ENCODE data around the gene CLC.

CLC gene

GRCh38 chr19:39754971-39755370 lies 17.1 kb upstream of the CLC start:
- H3K9me3 ChIP-seq (ENCODE audit: insufficient read depth, low read length), result no peaks in the 10 kb centered on the region
- H3K4me3 ChIP-seq (ENCODE audit: low read length), result no peak overlapping the region
- H3K36me3 ChIP-seq (replicated peaks; ENCODE audit: low read depth, low read length), result no peaks in the 10 kb centered on the region
- H3K4me1 ChIP-seq (ENCODE audit: low read length), result no peaks in the 10 kb centered on the region
- no peak overlapping the region for H2AFZ ChIP-seq (ENCODE audit: low read depth, low read length)
- no peak overlapping the region for H3K9ac ChIP-seq (ENCODE audit: low read length)
- no peaks in the 10 kb centered on the region; the same call in 1 of the 2 replicates for H4K20me1 ChIP-seq (ENCODE audit: insufficient read depth, low read length)
- H3K4me2 ChIP-seq (ENCODE audit: low read length), result no peak overlapping the region
- TF ChIP-seq EZH2phosphoT487 (IDR thresholded peaks at IDR 0.05; ENCODE audit: low read depth) (no peak), CTCF (IDR thresholded peaks at IDR 0.05; ENCODE audit: low read depth, low read length) (no peak)
- no peaks in the 10 kb centered on the region for H3K79me2 ChIP-seq (ENCODE audit: low read length)
- peaks cover 84% of the 10 kb centered on the region for H3K27me3 ChIP-seq (ENCODE audit: low read depth, low read length)
- H3K27ac ChIP-seq (ENCODE audit: low read length), result no peak overlapping the region

GRCh38 chr19:39754544-39754943 lies 16.7 kb upstream of the CLC start:
- Histone ChIP-seq H3K36me3 (replicated peaks; ENCODE audit: low read depth, low read length) (no peaks in the 10 kb centered on the region), H3K79me2 (ENCODE audit: low read length) (no peaks in the 10 kb centered on the region), H3K27me3 (ENCODE audit: low read depth, low read length) (peaks cover 80% of the 10 kb centered on the region), H3K9ac (ENCODE audit: low read length) (no peak overlapping the region), H3K4me2 (ENCODE audit: low read length) (no peak overlapping the region), H3K9me3 (ENCODE audit: insufficient read depth, low read length) (no peaks in the 10 kb centered on the region), H3K27ac (ENCODE audit: low read length) (no peak overlapping the region), H4K20me1 (ENCODE audit: insufficient read depth, low read length) (no peaks in the 10 kb centered on the region; the same call in 1 of the 2 replicates), H3K4me3 (ENCODE audit: low read length) (no peak overlapping the region), H3K4me1 (ENCODE audit: low read length) (no peaks in the 10 kb centered on the region), H2AFZ (ENCODE audit: low read depth, low read length) (no peak overlapping the region)
- TF ChIP-seq CTCF (IDR thresholded peaks at IDR 0.05; ENCODE audit: low read depth, low read length) (no peak), EZH2phosphoT487 (IDR thresholded peaks at IDR 0.05; ENCODE audit: low read depth) (no peak)

GRCh38 chr19:39752795-39753194 lies 15.0 kb upstream of the CLC start:
- Histone ChIP-seq H3K9ac (ENCODE audit: low read length) (no peak overlapping the region), H3K4me1 (ENCODE audit: low read length) (no peaks in the 10 kb centered on the region), H3K9me3 (ENCODE audit: insufficient read depth, low read length) (no peaks in the 10 kb centered on the region), H3K27ac (ENCODE audit: low read length) (no peak overlapping the region), H2AFZ (ENCODE audit: low read depth, low read length) (no peak overlapping the region), H3K79me2 (ENCODE audit: low read length) (no peaks in the 10 kb centered on the region), H3K27me3 (ENCODE audit: low read depth, low read length) (peaks cover 64% of the 10 kb centered on the region), H3K36me3 (replicated peaks; ENCODE audit: low read depth, low read length) (no peaks in the 10 kb centered on the region), H3K4me2 (ENCODE audit: low read length) (no peak overlapping the region), H4K20me1 (ENCODE audit: insufficient read depth, low read length) (no peaks in the 10 kb centered on the region), H3K4me3 (ENCODE audit: low read length) (no peak overlapping the region)
- TF ChIP-seq EZH2phosphoT487 (IDR thresholded peaks at IDR 0.05; ENCODE audit: low read depth) (no peak), CTCF (IDR thresholded peaks at IDR 0.05; ENCODE audit: low read depth, low read length) (no peak)

GRCh38 chr19:39752390-39752789 lies 14.6 kb upstream of the CLC start:
- no peaks in the 10 kb centered on the region for H4K20me1 ChIP-seq (ENCODE audit: insufficient read depth, low read length)
- H3K9ac ChIP-seq (ENCODE audit: low read length), result no peak overlapping the region
- H2AFZ ChIP-seq (ENCODE audit: low read depth, low read length), result no peak overlapping the region
- no peaks in the 10 kb centered on the region for H3K4me1 ChIP-seq (ENCODE audit: low read length)
- peaks cover 60% of the 10 kb centered on the region for H3K27me3 ChIP-seq (ENCODE audit: low read depth, low read length)
- no peaks in the 10 kb centered on the region for H3K36me3 ChIP-seq (replicated peaks; ENCODE audit: low read depth, low read length)
- no peak for TF ChIP-seq CTCF (IDR thresholded peaks at IDR 0.05; ENCODE audit: low read depth, low read length)
- TF ChIP-seq EZH2phosphoT487 (IDR thresholded peaks at IDR 0.05; ENCODE audit: low read depth), result no peak
- H3K27ac ChIP-seq (ENCODE audit: low read length), result no peak overlapping the region
- no peak overlapping the region for H3K4me3 ChIP-seq (ENCODE audit: low read length)
- no peaks in the 10 kb centered on the region for H3K79me2 ChIP-seq (ENCODE audit: low read length)
- H3K4me2 ChIP-seq (ENCODE audit: low read length), result no peak overlapping the region
- no peaks in the 10 kb centered on the region for H3K9me3 ChIP-seq (ENCODE audit: insufficient read depth, low read length)
